Coronary artery (tissue), 2 donors: ENCODE results near the gene SLC6A12.

Experiments
- DNase-seq: peaks from one replicate; pipeline ENCODE4 v3.0.0-alpha.2; 2017; ENCODE audit warnings: low spot score
- H3K27ac ChIP-seq, 2 donors: fragments of 200-600 bp; sonication (generic); one replicate each; pipeline ENCODE4 v1.5.1; 2016 to 2019
- H3K4me3 ChIP-seq: fragments of 200-600 bp; sonication (generic); 2 replicates; pipeline ENCODE4 v1.5.1; 2016; ENCODE audit warnings: mild to moderate bottlenecking, moderate library complexity
- CTCF ChIP-seq: fragments of 200-600 bp; sonication (generic); IDR thresholded peaks from one replicate; pipeline ENCODE4 v1.5.1; 2019; ENCODE audit warnings: antibody characterized with exemption

SLC6A12 gene

GRCh38 chr12:210277-211141 is 3.4 kb downstream of the SLC6A12 start:
- TF ChIP-seq CTCF = no peak
- no peak overlapping the region for H3K4me3 ChIP-seq
- DNase-seq = no peak
- no peak overlapping the region for H3K27ac ChIP-seq

GRCh38 chr12:209851-210250 is 4.1 kb downstream of the SLC6A12 start:
- no peak overlapping the region for H3K4me3 ChIP-seq
- no peak for TF ChIP-seq CTCF
- no peak for DNase-seq
- H3K27ac ChIP-seq = no peak overlapping the region

GRCh38 chr12:209246-209645 is 4.7 kb downstream of the SLC6A12 start:
- Histone ChIP-seq H3K4me3 (no peak overlapping the region), H3K27ac (no peak overlapping the region)
- no peak for DNase-seq
- TF ChIP-seq CTCF = no peak

- TF ChIP-seq CTCF = no peak
- no peak overlapping the region for H3K4me3 ChIP-seq
- no peak for DNase-seq
- H3K27ac ChIP-seq = no peak overlapping the region
These were observed 5.1 kb downstream of the SLC6A12 start for GRCh38 chr12:208813-209212.

- no peak for DNase-seq
- no peak overlapping the region for H3K27ac ChIP-seq
- no peak for TF ChIP-seq CTCF
- no peak overlapping the region for H3K4me3 ChIP-seq
These were observed 6.2 kb downstream of the SLC6A12 start for GRCh38 chr12:207804-208203.

- DNase-seq = no peak
- no peak for TF ChIP-seq CTCF
- H3K27ac ChIP-seq = no peak overlapping the region
- H3K4me3 ChIP-seq = no peak overlapping the region
These were observed 7.1 kb downstream of the SLC6A12 start for GRCh38 chr12:206746-207440.

- no peak for TF ChIP-seq CTCF
- Histone ChIP-seq H3K4me3 (no peak overlapping the region), H3K27ac (no peak overlapping the region)
- no peak for DNase-seq
These were observed 8.9 kb downstream of the SLC6A12 start for GRCh38 chr12:205026-205425.
